Mesenchymal stem cell (in vitro differentiated cells and primary cell): ENCODE measurements around the gene CFAP100.

Experiments used
- DNase-seq: peaks from one replicate; pipeline ENCODE4 v3.0.0-alpha.2; 2013
- H2AFZ ChIP-seq: one replicate; pipeline ENCODE4 v1.6.1; 2013; ENCODE audit warnings: low read depth, mild to moderate bottlenecking, control low read depth, inconsistent platforms, low read length, moderate library complexity
- H2AK5ac ChIP-seq: 2 replicates; pipeline ENCODE4 v1.6.1; 2013; ENCODE audit warnings: low read length, moderate library complexity, mild to moderate bottlenecking, inconsistent platforms; ENCODE audit not compliant: severe bottlenecking
- H2BK120ac ChIP-seq: one replicate; pipeline ENCODE4 v1.6.1; 2013; ENCODE audit warnings: low read depth, mild to moderate bottlenecking, inconsistent platforms, low read length, moderate library complexity
- H2BK12ac ChIP-seq, 2 experiments: one replicate each; pipeline ENCODE4 v1.6.1; 2013; ENCODE audit warnings: inconsistent platforms in 2 of 2, low read length in 2 of 2, mild to moderate bottlenecking in 2 of 2, moderate library complexity in 2 of 2, control low read depth in 1 of 2
- H2BK15ac ChIP-seq: one replicate; pipeline ENCODE4 v1.6.1; 2013; ENCODE audit warnings: mild to moderate bottlenecking, low read depth, inconsistent platforms; ENCODE audit not compliant: poor library complexity, severe bottlenecking
- H2BK5ac ChIP-seq: 2 replicates; pipeline ENCODE4 v1.6.1; 2013; ENCODE audit warnings: low read depth, mild to moderate bottlenecking, low read length, control low read depth, inconsistent platforms; ENCODE audit not compliant: poor library complexity, severe bottlenecking
- H3K14ac ChIP-seq, 2 experiments: one replicate each; pipeline ENCODE4 v1.6.1; 2013; ENCODE audit warnings: inconsistent platforms in 2 of 2, low read length in 2 of 2, control low read depth in 1 of 2, mild to moderate bottlenecking in 1 of 2, moderate library complexity in 1 of 2
- H3K18ac ChIP-seq, 2 experiments: one replicate each; pipeline ENCODE4 v1.6.1; 2013; ENCODE audit warnings: inconsistent platforms in 2 of 2, low read length in 2 of 2, control low read depth in 1 of 2, low read depth in 1 of 2, mild to moderate bottlenecking in 1 of 2
- H3K23ac ChIP-seq, 2 experiments: one replicate each; pipeline ENCODE4 v1.6.1; 2013; ENCODE audit warnings: inconsistent platforms in 2 of 2, low read length in 2 of 2, mild to moderate bottlenecking in 2 of 2, moderate library complexity in 2 of 2, control low read depth in 1 of 2
- H3K27ac ChIP-seq: 2 replicates; pipeline ENCODE4 v1.5.1; 2013; ENCODE audit warnings: mild to moderate bottlenecking, moderate library complexity, low read length, control low read depth, inconsistent platforms; ENCODE audit not compliant: poor library complexity, severe bottlenecking
- H3K27me3 ChIP-seq, 2 experiments: 2 replicates each; pipeline versions ENCODE4 v1.6.1 to v1.7.0; 2013; ENCODE audit warnings: low read length in 2 of 2, mild to moderate bottlenecking in 2 of 2, moderate library complexity in 2 of 2, control low read depth in 1 of 2, inconsistent platforms in 1 of 2; ENCODE audit not compliant: control insufficient read depth in 1 of 2, insufficient read depth in 1 of 2
- H3K36me3 ChIP-seq, 2 experiments: 2 replicates each; pipeline versions ENCODE4 v1.6.1 to v1.7.0; 2013; ENCODE audit warnings: low read length in 2 of 2, control low read depth in 1 of 2, inconsistent platforms in 1 of 2, low read depth in 1 of 2, mild to moderate bottlenecking in 1 of 2; ENCODE audit not compliant: insufficient read depth in 2 of 2, control insufficient read depth in 1 of 2
- H3K4ac ChIP-seq, 2 experiments: one replicate each; pipeline ENCODE4 v1.6.1; 2013; ENCODE audit warnings: inconsistent platforms in 2 of 2, low read length in 2 of 2, mild to moderate bottlenecking in 2 of 2, moderate library complexity in 2 of 2, control low read depth in 1 of 2, low read depth in 1 of 2
- H3K4me1 ChIP-seq: 2 replicates; pipeline ENCODE4 v1.6.1; 2013; ENCODE audit warnings: low read depth, low read length, control low read depth; ENCODE audit not compliant: control insufficient read depth, insufficient read depth
- H3K4me2 ChIP-seq: 2 replicates; pipeline ENCODE4 v1.6.1; 2013; ENCODE audit warnings: low read length, mild to moderate bottlenecking, inconsistent platforms; ENCODE audit not compliant: poor library complexity, severe bottlenecking
- H3K4me3 ChIP-seq, 2 experiments: 2 replicates each; pipeline versions ENCODE4 v1.5.1 to v1.7.0; 2013; ENCODE audit warnings: low read length in 2 of 2, mild to moderate bottlenecking in 2 of 2, control low read depth in 1 of 2, low read depth in 1 of 2; ENCODE audit not compliant: insufficient read depth in 1 of 2
- H3K79me1 ChIP-seq: replicated peaks from 2 replicates; pipeline ENCODE4 v1.6.1; 2013; ENCODE audit warnings: mild to moderate bottlenecking, control low read depth, low read length, inconsistent platforms; ENCODE audit not compliant: poor library complexity, severe bottlenecking
- H3K9ac ChIP-seq: 2 replicates; pipeline ENCODE4 v1.7.0; 2013; ENCODE audit warnings: mild to moderate bottlenecking, low read length, moderate library complexity
- H3K9me3 ChIP-seq: 2 replicates; pipeline ENCODE4 v1.7.0; 2013; ENCODE audit warnings: mild to moderate bottlenecking, low read length; ENCODE audit not compliant: control insufficient read depth
- H4K8ac ChIP-seq: one replicate; pipeline ENCODE4 v1.6.1; 2013; ENCODE audit warnings: inconsistent platforms, mild to moderate bottlenecking, low read length, moderate library complexity
- H4K91ac ChIP-seq: one replicate; pipeline ENCODE4 v1.6.1; 2013; ENCODE audit warnings: mild to moderate bottlenecking, low read length, inconsistent platforms
- WGBS: methylation state at CpG from one replicate; pipeline ENCODE4 v1.1.7; 2013; ENCODE audit warnings: mixed read lengths; 5-methylcytosine and 5-hydroxymethylcytosine counted together

CFAP100 gene

GRCh38 chr3:126480206-126480605 lies 85.5 kb downstream of the CFAP100 start:
- H3K4ac ChIP-seq: no peak overlapping the region
- H3K4me1 ChIP-seq: peaks cover 10% of the 10 kb centered on the region
- no peak overlapping the region for H3K4me3 ChIP-seq
- H2AK5ac ChIP-seq: no peak overlapping the region
- H3K27me3 ChIP-seq: peaks cover 3 to 14% of the 10 kb centered on the region in 2 experiments
- no peak overlapping the region for H2BK15ac ChIP-seq
- no peak overlapping the region for H2BK12ac ChIP-seq
- H3K79me1 ChIP-seq: no peaks in the 10 kb centered on the region
- H3K36me3 ChIP-seq: no peaks in the 10 kb centered on the region
- H3K27ac ChIP-seq: no peak overlapping the region
- H4K8ac ChIP-seq: no peak overlapping the region
- no peak overlapping the region for H3K18ac ChIP-seq
- no peak overlapping the region for H3K23ac ChIP-seq
- no peak overlapping the region for H2BK120ac ChIP-seq
- no peak overlapping the region for H3K14ac ChIP-seq
- H3K4me2 ChIP-seq: no peak overlapping the region
- DNase-seq: no peak
- 88% methylated on average over 5 of the region's 5 CpGs for WGBS
- H3K9ac ChIP-seq: no peak overlapping the region
- H2BK5ac ChIP-seq: peak overlapping the region; percentile 11
- H2AFZ ChIP-seq: no peak overlapping the region
- H3K9me3 ChIP-seq: no peaks in the 10 kb centered on the region
- H4K91ac ChIP-seq: no peak overlapping the region

- no peak overlapping the region for H4K8ac ChIP-seq
- H2AFZ ChIP-seq: no peak overlapping the region
- H2BK5ac ChIP-seq: no peak overlapping the region
- H3K18ac ChIP-seq: no peak overlapping the region
- H2BK12ac ChIP-seq: no peak overlapping the region
- H3K27me3 ChIP-seq: peaks cover 3 to 14% of the 10 kb centered on the region in 2 experiments
- H3K14ac ChIP-seq: no peak overlapping the region
- no peak overlapping the region for H2AK5ac ChIP-seq
- H3K9me3 ChIP-seq: no peaks in the 10 kb centered on the region
- H3K23ac ChIP-seq: no peak overlapping the region
- no peak overlapping the region for H4K91ac ChIP-seq
- no peak overlapping the region for H3K9ac ChIP-seq
- H3K4ac ChIP-seq: no peak overlapping the region
- no peak for DNase-seq
- no peak overlapping the region for H3K4me3 ChIP-seq
- no peaks in the 10 kb centered on the region for H3K36me3 ChIP-seq
- no peak overlapping the region for H3K4me2 ChIP-seq
- no peak overlapping the region for H2BK15ac ChIP-seq
- 91% methylated on average over 7 of the region's 8 CpGs for WGBS
- no peaks in the 10 kb centered on the region for H3K79me1 ChIP-seq
- no peak overlapping the region for H3K27ac ChIP-seq
- H3K4me1 ChIP-seq: peaks cover 10% of the 10 kb centered on the region
- H2BK120ac ChIP-seq: no peak overlapping the region
These were observed 86.2 kb downstream of the CFAP100 start for GRCh38 chr3:126480861-126481260.

- DNase-seq: peak; percentile 14
- no peak overlapping the region for H3K23ac ChIP-seq
- no peak overlapping the region for H4K91ac ChIP-seq
- no peak overlapping the region for H2BK5ac ChIP-seq
- H4K8ac ChIP-seq: no peak overlapping the region
- peak overlapping the region in 1 of 2 experiments; percentile 31 for H3K14ac ChIP-seq
- peaks cover 5% of the 10 kb centered on the region for H3K4me1 ChIP-seq
- H2AFZ ChIP-seq: no peak overlapping the region
- H2BK12ac ChIP-seq: no peak overlapping the region
- H3K27me3 ChIP-seq: peaks cover 3 to 15% of the 10 kb centered on the region in 2 experiments
- no peaks in the 10 kb centered on the region for H3K79me1 ChIP-seq
- H2BK120ac ChIP-seq: no peak overlapping the region
- H3K36me3 ChIP-seq: no peaks in the 10 kb centered on the region
- no peak overlapping the region for H2AK5ac ChIP-seq
- H3K4ac ChIP-seq: no peak overlapping the region
- H3K4me3 ChIP-seq: no peak overlapping the region
- no peak overlapping the region for H3K18ac ChIP-seq
- no peak overlapping the region for H2BK15ac ChIP-seq
- no peaks in the 10 kb centered on the region for H3K9me3 ChIP-seq
- H3K9ac ChIP-seq: no peak overlapping the region
- 93% methylated on average over 16 of the region's 16 CpGs for WGBS
- no peak overlapping the region for H3K27ac ChIP-seq
- no peak overlapping the region for H3K4me2 ChIP-seq
These were observed 87.2 kb downstream of the CFAP100 start for GRCh38 chr3:126481808-126482502.

GRCh38 chr3:126482503-126483255 lies 88.0 kb downstream of the CFAP100 start:
- H2BK5ac ChIP-seq: no peak overlapping the region
- H3K14ac ChIP-seq: no peak overlapping the region
- H3K4me1 ChIP-seq: peaks cover 5% of the 10 kb centered on the region
- H4K8ac ChIP-seq: no peak overlapping the region
- H3K27ac ChIP-seq: no peak overlapping the region
- no peak overlapping the region for H2BK15ac ChIP-seq
- H3K4me2 ChIP-seq: no peak overlapping the region
- H3K9me3 ChIP-seq: no peaks in the 10 kb centered on the region
- H3K36me3 ChIP-seq: no peaks in the 10 kb centered on the region
- no peak overlapping the region for H3K4me3 ChIP-seq
- no peak overlapping the region for H3K23ac ChIP-seq
- no peaks in the 10 kb centered on the region for H3K79me1 ChIP-seq
- no peak overlapping the region for H3K9ac ChIP-seq
- WGBS: 87% methylated on average over 15 of the region's 15 CpGs
- peak overlapping the region; percentile 11 for H4K91ac ChIP-seq
- H2AFZ ChIP-seq: no peak overlapping the region
- no peak overlapping the region for H3K4ac ChIP-seq
- DNase-seq: no peak
- no peak overlapping the region for H2BK120ac ChIP-seq
- no peak overlapping the region for H2BK12ac ChIP-seq
- peaks cover 3 to 22% of the 10 kb centered on the region in 2 experiments for H3K27me3 ChIP-seq
- H3K18ac ChIP-seq: no peak overlapping the region
- no peak overlapping the region for H2AK5ac ChIP-seq
